Parathyroid adenoma (tissue), 2 donors: ENCODE measurements around the gene CDH4.

ENCODE experiments used
- H2AFZ ChIP-seq: fragments of 300-600 bp; sonication (generic); one replicate; pipeline ENCODE4 v1.7.0; 2017; ENCODE audit warnings: antibody characterized with exemption, mild to moderate bottlenecking
- H3K27ac ChIP-seq: fragments of 300-600 bp; sonication (generic); one replicate; pipeline ENCODE4 v1.7.0; 2017
- H3K27me3 ChIP-seq: fragments of 300-600 bp; sonication (generic); one replicate; pipeline ENCODE4 v1.7.0; 2017; ENCODE audit warnings: low read length; ENCODE audit not compliant: control insufficient read depth, insufficient read depth
- H3K36me3 ChIP-seq: fragments of 300-600 bp; sonication (generic); one replicate; pipeline ENCODE4 v1.7.0; 2017; ENCODE audit warnings: low read length; ENCODE audit not compliant: control insufficient read depth, insufficient read depth
- H3K4me1 ChIP-seq: fragments of 300-600 bp; sonication (generic); one replicate; pipeline ENCODE4 v1.7.0; 2017; ENCODE audit warnings: control low read depth
- H3K4me2 ChIP-seq: fragments of 300-600 bp; sonication (generic); one replicate; pipeline ENCODE4 v1.7.0; 2017; ENCODE audit warnings: low read length
- H3K4me3 ChIP-seq: fragments of 300-600 bp; sonication (generic); one replicate; pipeline ENCODE4 v1.7.0; 2017; ENCODE audit warnings: low read depth, low read length
- H3K79me2 ChIP-seq: fragments of 300-600 bp; sonication (generic); one replicate; pipeline ENCODE4 v1.7.0; 2017; ENCODE audit warnings: control low read depth
- H3K9ac ChIP-seq: fragments of 300-600 bp; sonication (generic); one replicate; pipeline ENCODE4 v1.7.0; 2017; ENCODE audit warnings: mild to moderate bottlenecking
- H3K9me3 ChIP-seq: fragments of 300-600 bp; sonication (generic); one replicate; pipeline ENCODE4 v1.7.0; 2017; ENCODE audit warnings: low read length; ENCODE audit not compliant: control insufficient read depth
- CTCF ChIP-seq: fragments of 300-600 bp; sonication (generic); IDR thresholded peaks from one replicate; pipeline ENCODE4 v1.7.0; 2017; ENCODE audit warnings: antibody characterized with exemption, mild to moderate bottlenecking
- donor health status: primary hyperparathyroidism.

The CDH4 gene

GRCh38 chr20:61238813-61239212 is 13.2 kb upstream of the CDH4 start:
- H3K27ac ChIP-seq, result no peak overlapping the region
- H3K4me2 ChIP-seq, result no peak overlapping the region
- no peaks in the 10 kb centered on the region for H3K79me2 ChIP-seq
- no peak overlapping the region for H2AFZ ChIP-seq
- no peaks in the 10 kb centered on the region for H3K9me3 ChIP-seq
- no peak overlapping the region for H3K9ac ChIP-seq
- no peaks in the 10 kb centered on the region for H3K4me1 ChIP-seq
- no peaks in the 10 kb centered on the region for H3K27me3 ChIP-seq
- H3K4me3 ChIP-seq, result no peak overlapping the region
- no peaks in the 10 kb centered on the region for H3K36me3 ChIP-seq
- TF ChIP-seq CTCF, result no peak

GRCh38 chr20:61240814-61241213 is 11.2 kb upstream of the CDH4 start:
- Histone ChIP-seq H3K36me3 (no peaks in the 10 kb centered on the region), H3K9ac (no peak overlapping the region), H2AFZ (no peak overlapping the region), H3K27me3 (no peaks in the 10 kb centered on the region), H3K4me3 (no peak overlapping the region), H3K4me2 (no peak overlapping the region), H3K4me1 (no peaks in the 10 kb centered on the region), H3K9me3 (no peaks in the 10 kb centered on the region), H3K79me2 (no peaks in the 10 kb centered on the region), H3K27ac (no peak overlapping the region)
- no peak for TF ChIP-seq CTCF

DNA sequence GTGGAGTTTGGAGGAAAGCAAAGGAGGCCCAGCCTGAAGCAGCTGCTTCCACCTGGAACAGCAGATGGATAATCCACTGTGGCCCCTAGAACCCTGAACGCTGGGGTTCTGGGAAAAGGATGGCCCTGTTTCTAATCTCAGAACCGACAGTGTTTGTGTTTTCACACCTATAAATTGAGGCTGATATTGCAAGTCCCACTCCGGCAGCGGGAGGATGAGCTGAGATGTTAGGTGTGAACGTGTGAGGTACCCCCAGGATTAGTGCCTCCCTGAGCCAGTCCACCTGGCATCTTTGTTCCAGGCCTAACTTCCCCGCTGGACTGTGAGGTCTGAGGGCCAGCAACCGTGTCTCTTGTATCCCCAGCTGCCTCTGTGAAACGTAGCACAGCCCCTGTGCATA is 7.8 kb upstream of the CDH4 start:
- H3K9me3 ChIP-seq, result no peaks in the 10 kb centered on the region
- no peak overlapping the region for H3K9ac ChIP-seq
- no peak overlapping the region for H2AFZ ChIP-seq
- H3K4me2 ChIP-seq, result no peak overlapping the region
- H3K27me3 ChIP-seq, result no peaks in the 10 kb centered on the region
- H3K4me3 ChIP-seq, result no peak overlapping the region
- no peaks in the 10 kb centered on the region for H3K79me2 ChIP-seq
- H3K36me3 ChIP-seq, result no peaks in the 10 kb centered on the region
- no peaks in the 10 kb centered on the region for H3K4me1 ChIP-seq
- no peak for TF ChIP-seq CTCF
- H3K27ac ChIP-seq, result no peak overlapping the region

GRCh38 chr20:61246269-61246668 is 5.8 kb upstream of the CDH4 start:
- Histone ChIP-seq H3K27ac (no peak overlapping the region), H2AFZ (no peak overlapping the region), H3K9ac (no peak overlapping the region), H3K79me2 (no peaks in the 10 kb centered on the region), H3K27me3 (no peaks in the 10 kb centered on the region), H3K4me3 (no peak overlapping the region), H3K9me3 (no peaks in the 10 kb centered on the region), H3K4me1 (no peaks in the 10 kb centered on the region), H3K36me3 (no peaks in the 10 kb centered on the region), H3K4me2 (no peak overlapping the region)
- TF ChIP-seq CTCF, result no peak

GRCh38 chr20:61249626-61250025 is 2.4 kb upstream of the CDH4 start:
- no peaks in the 10 kb centered on the region for H3K27me3 ChIP-seq
- H3K9me3 ChIP-seq, result no peaks in the 10 kb centered on the region
- H2AFZ ChIP-seq, result no peak overlapping the region
- H3K4me3 ChIP-seq, result no peak overlapping the region
- no peak overlapping the region for H3K4me2 ChIP-seq
- no peaks in the 10 kb centered on the region for H3K36me3 ChIP-seq
- H3K4me1 ChIP-seq, result no peaks in the 10 kb centered on the region
- H3K9ac ChIP-seq, result no peak overlapping the region
- no peak overlapping the region for H3K27ac ChIP-seq
- no peak for TF ChIP-seq CTCF
- no peaks in the 10 kb centered on the region for H3K79me2 ChIP-seq
